Loucy (cell line): ENCODE measurements around the gene ATAD3A.

Experiments
- CTCF ChIP-seq: fragments of 200-600 bp; sonication (generic); conservative IDR thresholded peaks from 2 replicates; pipeline ENCODE4 v1.5.1; 2014; ENCODE audit warnings: mild to moderate bottlenecking, antibody characterized with exemption, low read length
- EZH2phosphoT487 ChIP-seq: fragments of 200-600 bp; IDR thresholded peaks from 2 replicates; pipeline ENCODE4 v1.6.1; 2018; ENCODE audit warnings: antibody characterized with exemption, mild to moderate bottlenecking, moderate library complexity, borderline replicate concordance

GRCh38 chr1:1540818-1541628, 29.1 kb downstream of the ATAD3A start:
- TF ChIP-seq CTCF (no peak), EZH2phosphoT487 (no peak)
